BLaER1 (cell line): ENCODE data around the gene REC8.

ENCODE experiments used
- H3K27ac ChIP-seq: shearing (Covaris generic); formaldehyde crosslinking; 2 replicates; pipeline ENCODE4 v1.8.1; 2022
- H3K27me3 ChIP-seq: shearing (Covaris generic); formaldehyde crosslinking; 2 replicates; pipeline ENCODE4 v1.8.1; 2022
- H3K36me3 ChIP-seq: shearing (Covaris generic); formaldehyde crosslinking; 2 replicates; pipeline ENCODE4 v1.8.1; 2022
- H3K4me1 ChIP-seq: shearing (Covaris generic); formaldehyde crosslinking; 2 replicates; pipeline ENCODE4 v1.8.1; 2022
- H3K4me2 ChIP-seq: shearing (Covaris generic); formaldehyde crosslinking; 2 replicates; pipeline ENCODE4 v1.8.1; 2022
- H3K4me3 ChIP-seq: shearing (Covaris generic); formaldehyde crosslinking; 2 replicates; pipeline ENCODE4 v1.8.1; 2022
- H3K9ac ChIP-seq: shearing (Covaris generic); formaldehyde crosslinking; 2 replicates; pipeline ENCODE4 v1.8.1; 2022
- H3K9me3 ChIP-seq: shearing (Covaris generic); formaldehyde crosslinking; 2 replicates; pipeline ENCODE4 v1.8.1; 2022
- H4K20me1 ChIP-seq: shearing (Covaris generic); formaldehyde crosslinking; 2 replicates; pipeline ENCODE4 v1.8.1; 2022
- Cebpa-rat ChIP-seq: shearing (Covaris generic); IDR thresholded peaks from 2 replicates; pipeline ENCODE4 v1.8.1; 2022

The REC8 gene, protein sequence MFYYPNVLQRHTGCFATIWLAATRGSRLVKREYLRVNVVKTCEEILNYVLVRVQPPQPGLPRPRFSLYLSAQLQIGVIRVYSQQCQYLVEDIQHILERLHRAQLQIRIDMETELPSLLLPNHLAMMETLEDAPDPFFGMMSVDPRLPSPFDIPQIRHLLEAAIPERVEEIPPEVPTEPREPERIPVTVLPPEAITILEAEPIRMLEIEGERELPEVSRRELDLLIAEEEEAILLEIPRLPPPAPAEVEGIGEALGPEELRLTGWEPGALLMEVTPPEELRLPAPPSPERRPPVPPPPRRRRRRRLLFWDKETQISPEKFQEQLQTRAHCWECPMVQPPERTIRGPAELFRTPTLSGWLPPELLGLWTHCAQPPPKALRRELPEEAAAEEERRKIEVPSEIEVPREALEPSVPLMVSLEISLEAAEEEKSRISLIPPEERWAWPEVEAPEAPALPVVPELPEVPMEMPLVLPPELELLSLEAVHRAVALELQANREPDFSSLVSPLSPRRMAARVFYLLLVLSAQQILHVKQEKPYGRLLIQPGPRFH

DNA sequence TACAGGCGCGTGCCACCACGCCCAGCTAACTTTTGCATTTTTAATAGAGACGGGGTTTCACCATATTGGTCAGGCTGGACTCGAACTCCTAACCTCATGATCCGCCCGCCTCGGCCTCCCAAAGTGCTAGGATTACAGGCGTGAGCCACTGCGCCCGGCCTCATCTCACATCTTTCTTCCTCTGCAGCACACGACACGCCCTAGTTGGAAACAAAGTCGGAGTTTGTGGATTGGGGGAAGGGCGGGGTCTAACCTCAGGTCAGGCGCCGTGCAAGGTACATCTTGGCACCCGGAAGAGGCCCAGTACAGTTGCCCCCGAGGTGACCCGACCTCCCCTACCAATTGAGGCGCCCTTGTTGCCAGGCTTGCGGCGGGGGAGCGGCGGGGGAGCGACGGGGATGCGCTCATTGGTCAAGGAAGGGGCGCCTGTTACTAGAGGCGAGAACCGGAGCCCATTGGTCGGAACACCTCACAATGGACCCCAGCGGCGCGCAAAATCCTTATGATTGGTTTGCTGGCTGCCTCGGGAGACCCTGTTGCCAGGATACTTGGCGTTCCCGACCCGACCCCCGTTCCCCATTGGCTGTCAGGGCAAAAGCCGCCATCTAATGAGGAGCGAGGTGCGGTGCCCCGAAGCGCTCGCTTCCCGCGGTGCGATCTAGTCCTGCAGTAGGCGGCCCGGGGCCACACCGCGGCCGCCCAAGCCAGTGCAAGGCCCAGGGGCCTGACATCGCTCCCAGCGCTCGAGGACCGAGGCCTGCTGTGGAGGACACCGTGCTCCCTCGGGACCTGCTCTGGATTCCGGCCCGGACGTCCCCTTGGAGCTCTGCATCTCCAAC lies at the start of gene REC8:
REC8 (plus strand) TSS at position 659 of the 839 bp plus-strand sequence. CDS start 473 bp downstream, outside the sequence.
- no peak for TF ChIP-seq Cebpa-rat
- Histone ChIP-seq H3K4me2 (peak within 1 kb of the TSS; percentile 90), H3K27me3 (peaks cover 25% of the 10 kb centered on the region), H3K4me3 (peak within 1 kb of the TSS; percentile 66), H3K9ac (0 out of 2 replicates have a peak within 1 kb of the TSS, but pooled peaks have one; percentile 13), H4K20me1 (no peaks in the 10 kb centered on the region), H3K4me1 (peaks cover 24% of the 10 kb centered on the region), H3K36me3 (peaks cover 30% of the 10 kb centered on the region), H3K9me3 (no peaks in the 10 kb centered on the region), H3K27ac (no peak within 1 kb of the TSS)

DNA sequence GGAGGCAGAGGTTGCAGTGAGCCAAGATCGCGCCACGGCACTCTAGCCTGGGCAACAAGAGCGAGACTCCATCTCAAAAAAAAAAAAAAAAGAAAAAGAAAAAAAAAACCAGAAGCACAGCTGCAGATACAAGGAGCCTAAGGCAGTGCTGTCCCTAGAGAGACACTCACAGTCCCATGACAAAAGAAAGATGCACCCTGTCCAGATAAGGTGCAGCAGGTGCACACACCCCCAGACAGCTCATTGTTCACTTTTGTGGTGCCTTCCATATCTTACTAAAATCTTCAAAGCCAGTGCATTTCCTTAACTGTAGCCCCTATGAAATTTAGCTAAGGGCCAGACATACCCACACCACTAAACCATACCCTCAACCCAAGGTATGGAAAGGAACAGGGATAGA lies 49.5 kb upstream of the REC8 start:
- Histone ChIP-seq H4K20me1 (no peaks in the 10 kb centered on the region), H3K27me3 (no peaks in the 10 kb centered on the region), H3K4me1 (peaks cover 20% of the 10 kb centered on the region), H3K9ac (no peak overlapping the region), H3K4me3 (no peak overlapping the region), H3K4me2 (no peak overlapping the region), H3K9me3 (no peaks in the 10 kb centered on the region), H3K36me3 (peaks cover 76% of the 10 kb centered on the region), H3K27ac (no peak overlapping the region)
- TF ChIP-seq Cebpa-rat: no peak

DNA sequence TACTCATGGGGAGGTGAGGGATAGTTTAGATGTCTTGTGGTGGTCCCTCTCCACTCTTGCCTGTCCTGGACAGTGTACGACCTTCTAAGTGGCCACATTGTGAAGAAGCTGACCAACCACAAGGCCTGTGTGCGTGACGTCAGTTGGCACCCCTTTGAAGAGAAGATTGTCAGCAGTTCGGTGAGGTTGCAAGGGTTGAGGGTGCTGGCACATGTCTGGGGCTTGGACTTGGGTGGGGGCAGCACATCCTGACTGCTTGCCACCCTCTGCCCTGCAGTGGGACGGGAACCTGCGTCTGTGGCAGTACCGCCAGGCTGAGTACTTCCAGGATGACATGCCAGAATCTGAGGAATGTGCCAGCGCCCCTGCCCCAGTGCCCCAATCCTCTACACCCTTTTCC lies 49.0 kb upstream of the REC8 start:
- H3K27me3 ChIP-seq: no peaks in the 10 kb centered on the region
- TF ChIP-seq Cebpa-rat: no peak
- no peak overlapping the region for H3K4me2 ChIP-seq
- no peaks in the 10 kb centered on the region for H4K20me1 ChIP-seq
- no peaks in the 10 kb centered on the region for H3K9me3 ChIP-seq
- H3K27ac ChIP-seq: no peak overlapping the region
- no peak overlapping the region for H3K9ac ChIP-seq
- peaks cover 71% of the 10 kb centered on the region for H3K36me3 ChIP-seq
- H3K4me3 ChIP-seq: no peak overlapping the region
- peaks cover 25% of the 10 kb centered on the region for H3K4me1 ChIP-seq

DNA sequence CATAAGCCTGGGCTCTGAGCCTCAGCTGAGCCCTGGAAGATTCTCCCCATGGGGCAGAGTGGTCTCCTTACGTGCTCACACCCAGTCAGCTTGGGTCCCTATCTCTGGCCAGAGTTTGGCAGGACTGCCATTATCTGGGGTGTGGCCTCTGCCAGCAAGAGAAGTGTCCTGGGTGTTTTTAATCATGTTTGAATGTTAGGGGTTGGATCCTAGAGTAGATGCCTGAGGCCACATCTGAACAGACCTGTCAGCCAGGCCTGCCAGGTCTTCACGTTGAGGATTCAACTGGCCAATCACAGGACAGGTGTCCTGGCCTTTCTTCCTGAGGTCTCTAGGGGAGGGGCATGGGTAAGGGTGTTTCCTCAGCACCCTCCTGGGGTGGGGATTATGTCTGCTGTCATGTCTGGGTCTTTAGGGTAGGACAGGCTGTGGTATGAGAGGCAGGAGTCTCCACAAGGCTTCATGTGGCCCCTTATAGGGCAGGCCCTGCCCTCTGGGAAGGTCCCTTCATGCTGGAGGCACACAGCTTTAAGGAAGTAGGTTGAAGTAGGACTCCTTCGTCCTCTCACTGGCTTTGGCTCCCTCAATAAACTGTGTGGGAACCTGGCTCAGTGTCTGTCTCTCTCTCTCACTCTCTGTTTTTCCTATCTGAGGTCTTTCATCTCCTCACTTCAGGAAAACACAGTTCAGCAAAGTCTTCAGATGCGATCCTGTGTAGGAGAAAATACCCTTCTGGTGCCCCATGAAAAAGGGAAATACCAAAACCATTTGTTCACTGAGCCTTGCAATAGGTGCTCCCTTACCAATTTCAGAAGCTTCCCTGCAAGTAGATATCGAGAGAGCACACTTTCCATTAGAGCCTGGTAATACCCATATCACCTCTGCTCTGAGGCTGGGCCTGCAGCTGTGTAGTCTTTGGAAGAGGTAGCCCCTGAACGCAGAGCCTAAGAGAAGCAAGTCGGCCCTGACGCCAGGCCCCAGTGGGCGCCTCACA lies 48.2 kb upstream of the REC8 start:
- H3K36me3 ChIP-seq: peaks cover 63% of the 10 kb centered on the region
- no peaks in the 10 kb centered on the region for H4K20me1 ChIP-seq
- H3K9me3 ChIP-seq: no peaks in the 10 kb centered on the region
- TF ChIP-seq Cebpa-rat: no peak
- no peak overlapping the region for H3K4me2 ChIP-seq
- H3K4me3 ChIP-seq: no peak overlapping the region
- H3K27ac ChIP-seq: no peak overlapping the region
- H3K27me3 ChIP-seq: no peaks in the 10 kb centered on the region
- H3K4me1 ChIP-seq: peaks cover 31% of the 10 kb centered on the region
- no peak overlapping the region for H3K9ac ChIP-seq

DNA sequence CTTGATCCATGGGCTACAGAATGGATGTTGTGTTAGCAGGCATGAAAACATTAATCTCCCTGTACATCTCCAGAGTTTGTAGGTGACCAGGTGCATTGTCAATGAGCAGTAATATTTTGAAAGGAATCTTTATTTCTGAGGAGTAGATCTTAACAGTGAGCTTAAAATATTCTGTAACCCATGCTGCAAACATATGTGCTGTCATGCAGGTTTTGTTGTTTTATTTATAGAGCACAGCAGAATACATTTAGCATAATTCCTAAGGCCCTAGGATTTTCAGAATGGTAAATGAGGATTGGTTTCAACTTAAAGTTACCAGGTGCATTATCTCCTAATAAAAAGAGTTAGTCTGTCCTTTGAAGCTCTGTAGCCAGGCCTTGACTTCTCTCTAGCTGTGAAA lies 44.9 kb upstream of the REC8 start:
- Histone ChIP-seq H3K27ac (no peak overlapping the region), H3K4me2 (peak overlapping the region; percentile 41), H3K4me1 (peaks cover 42% of the 10 kb centered on the region), H3K27me3 (no peaks in the 10 kb centered on the region), H3K36me3 (peaks cover 31% of the 10 kb centered on the region), H3K4me3 (no peak overlapping the region), H4K20me1 (no peaks in the 10 kb centered on the region), H3K9me3 (no peaks in the 10 kb centered on the region), H3K9ac (no peak overlapping the region)
- no peak for TF ChIP-seq Cebpa-rat

DNA sequence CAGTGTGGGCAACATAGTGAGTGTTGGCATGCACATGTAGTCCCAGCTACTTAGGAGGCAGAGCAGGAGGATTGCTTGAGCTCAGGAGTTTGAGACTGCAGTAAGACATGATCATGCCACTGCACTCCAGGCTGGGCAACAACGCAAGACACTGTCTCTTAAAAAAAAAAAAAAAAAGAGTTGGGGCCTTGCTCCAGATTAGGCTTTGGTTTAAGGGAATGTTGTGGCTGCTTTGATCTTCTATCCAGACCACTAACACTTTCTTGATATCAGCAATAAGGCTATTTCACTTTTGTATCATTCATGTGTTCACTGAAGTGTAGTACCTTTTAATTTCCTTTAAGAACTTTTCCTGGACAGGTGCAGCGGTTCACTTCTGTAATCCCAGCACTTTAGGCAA lies 44.2 kb upstream of the REC8 start:
- peaks cover 47% of the 10 kb centered on the region for H3K4me1 ChIP-seq
- peak overlapping the region; percentile 41 for H3K4me2 ChIP-seq
- H4K20me1 ChIP-seq: no peaks in the 10 kb centered on the region
- no peaks in the 10 kb centered on the region for H3K27me3 ChIP-seq
- H3K9ac ChIP-seq: no peak overlapping the region
- H3K27ac ChIP-seq: no peak overlapping the region
- H3K9me3 ChIP-seq: no peaks in the 10 kb centered on the region
- no peak for TF ChIP-seq Cebpa-rat
- H3K36me3 ChIP-seq: peaks cover 23% of the 10 kb centered on the region
- H3K4me3 ChIP-seq: no peak overlapping the region

DNA sequence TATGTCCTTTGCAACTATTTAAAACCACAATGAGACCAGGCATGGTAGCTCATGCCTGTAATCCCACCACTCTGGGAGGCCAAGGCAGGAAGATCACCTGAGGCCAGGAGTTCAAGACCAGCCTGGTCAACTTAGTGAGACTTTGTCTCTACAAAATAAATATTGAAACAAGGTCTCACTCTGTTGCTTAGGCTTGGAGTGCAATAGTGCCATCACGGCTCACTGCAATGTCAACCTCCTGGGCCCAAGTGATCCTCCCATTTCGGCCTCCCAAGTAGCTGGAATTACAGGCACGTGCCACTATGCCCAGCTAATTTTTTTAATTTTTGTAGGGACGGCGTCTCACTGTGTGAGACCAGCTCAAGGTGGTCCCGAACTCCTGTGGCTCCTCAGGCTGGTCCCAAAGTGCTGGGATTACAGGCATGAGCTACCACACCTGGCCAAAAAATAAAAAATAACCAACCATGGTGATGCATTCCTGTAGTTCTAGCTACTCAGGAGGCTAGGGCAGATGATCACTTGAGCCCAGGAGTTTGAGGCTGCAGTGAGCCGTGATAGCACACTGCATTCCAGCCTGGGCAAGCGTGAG lies 42.4 kb upstream of the REC8 start:
- H4K20me1 ChIP-seq: no peaks in the 10 kb centered on the region
- peaks cover 47% of the 10 kb centered on the region for H3K4me1 ChIP-seq
- H3K4me3 ChIP-seq: no peak overlapping the region
- H3K4me2 ChIP-seq: no peak overlapping the region
- H3K9ac ChIP-seq: no peak overlapping the region
- no peaks in the 10 kb centered on the region for H3K9me3 ChIP-seq
- no peak for TF ChIP-seq Cebpa-rat
- H3K27ac ChIP-seq: no peak overlapping the region
- no peaks in the 10 kb centered on the region for H3K27me3 ChIP-seq
- peaks cover 5% of the 10 kb centered on the region; the same call in 1 of the 2 replicates for H3K36me3 ChIP-seq

DNA sequence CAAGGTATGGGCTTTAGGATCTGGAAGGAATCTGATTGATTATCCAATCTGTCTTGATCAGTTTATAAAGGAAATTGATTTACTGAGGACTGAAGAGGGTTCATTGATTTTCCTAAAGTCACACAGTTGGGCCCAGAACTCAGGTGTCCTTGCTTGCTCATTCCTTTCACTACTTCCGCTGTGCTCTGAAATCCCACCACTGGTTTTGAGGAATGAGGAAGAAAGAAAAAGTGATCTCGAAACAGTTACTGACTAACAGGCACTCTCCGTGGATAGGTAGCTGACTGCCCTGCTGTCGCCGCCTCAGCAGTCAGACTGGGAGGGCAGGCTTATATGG lies 41.5 kb upstream of the REC8 start, which contains the start of gene FITM1:
FITM1 (plus strand) TSS at position 280 of the 337 bp plus-strand sequence. CDS start 905 bp downstream, outside the sequence.
- Histone ChIP-seq H3K4me3 (no peak within 1 kb of the TSS), H3K27me3 (no peaks in the 10 kb centered on the region), H3K4me1 (peaks cover 52% of the 10 kb centered on the region), H4K20me1 (no peaks in the 10 kb centered on the region), H3K27ac (no peak within 1 kb of the TSS), H3K36me3 (no peaks in the 10 kb centered on the region; the same call in 1 of the 2 replicates), H3K4me2 (peak within 1 kb of the TSS; percentile 40), H3K9ac (0 out of 2 replicates have a peak within 1 kb of the TSS, but pooled peaks have one; percentile 6), H3K9me3 (no peaks in the 10 kb centered on the region)
- no peak for TF ChIP-seq Cebpa-rat
